ENCODE measurements around the gene RFX7. TPM values are rescaled to one million over a fixed set of nuclear protein-coding genes. Genes with fewer than 3 reads are reported as not detected.

Gene RFX7
- total and polyA plus RNA-seq, 2 of the 4 experiments (the other 2 are of a cell fraction): 4.1 to 10.6 TPM

GRCh38 chr15:56261854-56262509 is 18.3 kb upstream of the RFX7 start:
- dilution Hi-C loops (cut with HindIII; ENCODE audit: low sequenced_read_pairs, unreplicated experiment): no loop called here
- H3K18ac ChIP-seq (ENCODE audit: low read depth, low read length): no peak overlapping the region
- ATAC-seq (ENCODE audit: low read depth) (no peak), DNase-seq (no peak)
- H3K79me1 ChIP-seq (ENCODE audit: low read depth in 1 of 2, low read length in 2 of 2): no peaks in the 10 kb centered on the region
- H4K20me1 ChIP-seq (ENCODE audit: insufficient read depth, low read length): no peaks in the 10 kb centered on the region
- H3K4ac ChIP-seq (ENCODE audit: low read depth, low read length): no peak overlapping the region
- no peak overlapping the region for H3K4me2 ChIP-seq (ENCODE audit: low read depth, low read length)
- TF ChIP-seq, protein P1, sequence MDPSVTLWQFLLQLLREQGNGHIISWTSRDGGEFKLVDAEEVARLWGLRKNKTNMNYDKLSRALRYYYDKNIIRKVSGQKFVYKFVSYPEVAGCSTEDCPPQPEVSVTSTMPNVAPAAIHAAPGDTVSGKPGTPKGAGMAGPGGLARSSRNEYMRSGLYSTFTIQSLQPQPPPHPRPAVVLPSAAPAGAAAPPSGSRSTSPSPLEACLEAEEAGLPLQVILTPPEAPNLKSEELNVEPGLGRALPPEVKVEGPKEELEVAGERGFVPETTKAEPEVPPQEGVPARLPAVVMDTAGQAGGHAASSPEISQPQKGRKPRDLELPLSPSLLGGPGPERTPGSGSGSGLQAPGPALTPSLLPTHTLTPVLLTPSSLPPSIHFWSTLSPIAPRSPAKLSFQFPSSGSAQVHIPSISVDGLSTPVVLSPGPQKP (IDR thresholded peaks at IDR 0.05; ENCODE audit: borderline replicate concordance, low read depth, low read length): no peak
- TF ChIP-seq MAZ (IDR thresholded peaks at IDR 0.05; ENCODE audit: borderline replicate concordance, low read depth, low read length) (no peak), MAFK (IDR thresholded peaks at IDR 0.05; ENCODE audit: low read depth, low read length) (no peak), RFX5 (IDR thresholded peaks at IDR 0.05; ENCODE audit: low read depth, low read length) (no peak), NFE2L2 (IDR thresholded peaks at IDR 0.05; ENCODE audit: low read depth, low read length) (no peak), CHD1 (IDR thresholded peaks at IDR 0.05; ENCODE audit: low read depth, low read length) (no peak), BHLHE40 (IDR thresholded peaks at IDR 0.05; ENCODE audit: low read depth, low read length) (no peak), POLR2A (IDR thresholded peaks at IDR 0.05; ENCODE audit: low read depth, low read length) (no peak), SMC3 (IDR thresholded peaks at IDR 0.05; ENCODE audit: low read depth, low read length) (no peak)
- TF ChIP-seq, protein P2, sequence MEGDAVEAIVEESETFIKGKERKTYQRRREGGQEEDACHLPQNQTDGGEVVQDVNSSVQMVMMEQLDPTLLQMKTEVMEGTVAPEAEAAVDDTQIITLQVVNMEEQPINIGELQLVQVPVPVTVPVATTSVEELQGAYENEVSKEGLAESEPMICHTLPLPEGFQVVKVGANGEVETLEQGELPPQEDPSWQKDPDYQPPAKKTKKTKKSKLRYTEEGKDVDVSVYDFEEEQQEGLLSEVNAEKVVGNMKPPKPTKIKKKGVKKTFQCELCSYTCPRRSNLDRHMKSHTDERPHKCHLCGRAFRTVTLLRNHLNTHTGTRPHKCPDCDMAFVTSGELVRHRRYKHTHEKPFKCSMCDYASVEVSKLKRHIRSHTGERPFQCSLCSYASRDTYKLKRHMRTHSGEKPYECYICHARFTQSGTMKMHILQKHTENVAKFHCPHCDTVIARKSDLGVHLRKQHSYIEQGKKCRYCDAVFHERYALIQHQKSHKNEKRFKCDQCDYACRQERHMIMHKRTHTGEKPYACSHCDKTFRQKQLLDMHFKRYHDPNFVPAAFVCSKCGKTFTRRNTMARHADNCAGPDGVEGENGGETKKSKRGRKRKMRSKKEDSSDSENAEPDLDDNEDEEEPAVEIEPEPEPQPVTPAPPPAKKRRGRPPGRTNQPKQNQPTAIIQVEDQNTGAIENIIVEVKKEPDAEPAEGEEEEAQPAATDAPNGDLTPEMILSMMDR (conservative IDR thresholded peaks at IDR 0.05; ENCODE audit: low read depth, low read length): no peak
- H2AFZ ChIP-seq (replicated peaks; ENCODE audit: low read length, poor library complexity): peak overlapping the region; percentile 71
- intact Hi-C loops (cut with micrococcal nuclease): no loop called here
- H3K4me3 ChIP-seq (ENCODE audit: insufficient read depth, low read depth, low read length): no peak overlapping the region
- H2AK9ac ChIP-seq (replicated peaks; ENCODE audit: low read depth, low read length, poor library complexity): no peak overlapping the region
- H3K56ac ChIP-seq (ENCODE audit: extremely low read depth, insufficient read depth, low read length): no peak overlapping the region
- no peak overlapping the region for H4K91ac ChIP-seq (ENCODE audit: insufficient read depth, low read depth, low read length)
- H2BK120ac ChIP-seq (ENCODE audit: low read depth, low read length): no peak overlapping the region
- H4K5ac ChIP-seq (ENCODE audit: low read depth, low read length): no peak overlapping the region
- H3K23ac ChIP-seq (ENCODE audit: low read depth, low read length): no peak overlapping the region
- ChIA-PET CTCF (no interaction called here), POLR2A (ENCODE audit: unreplicated experiment) (interaction anchor here (0.5 kb wide), 1 partner anchor 61 kb away, joined by 13 read pairs; no protein-coding TSS in a partner anchor)
- no peak overlapping the region for H2BK15ac ChIP-seq (ENCODE audit: low read depth, low read length)
- no peak overlapping the region for H4K8ac ChIP-seq (ENCODE audit: low read depth in 2 of 2, low read length in 2 of 2)
- no peak overlapping the region for H2BK20ac ChIP-seq (ENCODE audit: low read depth, low read length)
- no peak overlapping the region for H2BK5ac ChIP-seq (ENCODE audit: low read depth, low read length, poor library complexity, severe bottlenecking)
- BruUV-seq (replicated peaks): no TSS peak
- no peaks in the 10 kb centered on the region for H3K4me1 ChIP-seq (ENCODE audit: control insufficient read depth, insufficient read depth, low read length)
- no peaks in the 10 kb centered on the region for H3K36me3 ChIP-seq (ENCODE audit: control insufficient read depth, insufficient read depth, low read length)
- no peak overlapping the region for H3K9ac ChIP-seq (ENCODE audit: low read depth, low read length)
- H3K14ac ChIP-seq (replicated peaks; ENCODE audit: low read depth, low read length): no peak overlapping the region
- H3K9me3 ChIP-seq (ENCODE audit: control insufficient read depth, insufficient read depth, low read length): no peaks in the 10 kb centered on the region
- in situ Hi-C loops (cut with MboI; ENCODE audit: low sequenced_read_pairs): no loop called here
- no peaks in the 10 kb centered on the region for H3K27me3 ChIP-seq (ENCODE audit: control insufficient read depth, insufficient read depth, low read length)
- no peak overlapping the region for H2AK5ac ChIP-seq (ENCODE audit: low read depth, low read length)
- WGBS, 2 experiments (ENCODE audit: extremely low coverage in 2 of 2, insufficient read length in 1 of 2): no CpG with 5 or more reads among the region's 4 CpGs
- H3K27ac ChIP-seq (ENCODE audit: insufficient read depth, low read length): no peak overlapping the region
- H3K9me1 ChIP-seq (ENCODE audit: insufficient read depth, low read length): no peaks in the 10 kb centered on the region
